ENCODE measurements around the gene NODAL.

DNA sequence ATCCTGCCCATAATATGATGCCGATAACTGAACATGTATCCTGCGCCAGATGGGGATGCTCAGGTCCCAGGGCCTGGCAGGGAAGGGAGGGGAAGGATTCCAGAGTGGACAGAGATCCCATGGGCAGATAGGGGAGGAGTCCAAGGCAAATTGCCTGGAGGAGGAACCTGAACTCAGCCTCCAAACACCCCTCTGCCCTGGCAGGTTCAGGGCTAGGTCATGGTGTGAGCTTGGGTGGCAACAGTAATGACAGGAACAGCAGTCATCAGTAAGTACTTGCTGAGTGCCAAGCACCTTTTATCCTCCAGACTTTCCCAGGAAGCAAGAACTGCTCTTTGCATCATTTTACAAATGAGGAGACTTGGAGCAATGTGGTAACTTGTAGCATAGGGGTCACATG is 33.3 kb upstream of the NODAL start:
- TF ChIP-seq, protein P1, sequence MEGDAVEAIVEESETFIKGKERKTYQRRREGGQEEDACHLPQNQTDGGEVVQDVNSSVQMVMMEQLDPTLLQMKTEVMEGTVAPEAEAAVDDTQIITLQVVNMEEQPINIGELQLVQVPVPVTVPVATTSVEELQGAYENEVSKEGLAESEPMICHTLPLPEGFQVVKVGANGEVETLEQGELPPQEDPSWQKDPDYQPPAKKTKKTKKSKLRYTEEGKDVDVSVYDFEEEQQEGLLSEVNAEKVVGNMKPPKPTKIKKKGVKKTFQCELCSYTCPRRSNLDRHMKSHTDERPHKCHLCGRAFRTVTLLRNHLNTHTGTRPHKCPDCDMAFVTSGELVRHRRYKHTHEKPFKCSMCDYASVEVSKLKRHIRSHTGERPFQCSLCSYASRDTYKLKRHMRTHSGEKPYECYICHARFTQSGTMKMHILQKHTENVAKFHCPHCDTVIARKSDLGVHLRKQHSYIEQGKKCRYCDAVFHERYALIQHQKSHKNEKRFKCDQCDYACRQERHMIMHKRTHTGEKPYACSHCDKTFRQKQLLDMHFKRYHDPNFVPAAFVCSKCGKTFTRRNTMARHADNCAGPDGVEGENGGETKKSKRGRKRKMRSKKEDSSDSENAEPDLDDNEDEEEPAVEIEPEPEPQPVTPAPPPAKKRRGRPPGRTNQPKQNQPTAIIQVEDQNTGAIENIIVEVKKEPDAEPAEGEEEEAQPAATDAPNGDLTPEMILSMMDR (IDR thresholded peaks at IDR 0.05) = no peak
- TF ChIP-seq POLR2A (IDR thresholded peaks at IDR 0.05) = no peak

Measured in tibial nerve (tissue), 3 donors.